Uterus (tissue), 4 donors: ENCODE data around the gene DDX49. TPM values are rescaled to one million over a fixed set of nuclear protein-coding genes. Genes with fewer than 3 reads are reported as not detected.

Source experiments
- DNase-seq, 2 donors: peaks; one replicate each; pipeline ENCODE4 v3.0.0-alpha.2; 2019 to 2020
- H3K27ac ChIP-seq, 2 donors: fragments of 200-600 bp; sonication (generic); 1 replicate in 1 of 2; 2 replicates in 1 of 2; pipeline ENCODE4 v1.5.1; 2016 to 2018
- H3K27me3 ChIP-seq, 2 donors: fragments of 200-600 bp; sonication (generic); one replicate each; pipeline ENCODE4 v1.5.1; 2018 to 2019; ENCODE audit warnings: control low read depth in 1 of 2
- H3K36me3 ChIP-seq, 2 donors: fragments of 200-600 bp; sonication (generic); one replicate each; pipeline ENCODE4 v1.5.1; 2019; ENCODE audit warnings: control low read depth in 1 of 2
- H3K4me1 ChIP-seq, 2 donors: fragments of 200-600 bp; sonication (generic); one replicate each; pipeline ENCODE4 v1.5.1; 2018 to 2019; ENCODE audit warnings: control low read depth in 1 of 2
- H3K4me3 ChIP-seq, 2 donors: fragments of 200-600 bp; sonication (generic); 1 replicate in 1 of 2; 2 replicates in 1 of 2; pipeline ENCODE4 v1.5.1; 2018 to 2019; ENCODE audit warnings: mild to moderate bottlenecking in 1 of 2
- H3K9me3 ChIP-seq, 2 donors: fragments of 200-600 bp; sonication (generic); one replicate each; pipeline ENCODE4 v1.5.1; 2019; ENCODE audit warnings: control low read depth in 1 of 2
- POLR2A ChIP-seq, 2 donors: fragments of 450-650 bp; IDR thresholded peaks; one replicate each; pipeline ENCODE4 v1.6.1; 2016; ENCODE audit warnings: antibody characterized with exemption in 2 of 2, mild to moderate bottlenecking in 1 of 2, moderate library complexity in 1 of 2
- intact Hi-C: fragments of 100-400 bp; cut with DNase I; formaldehyde crosslinking; loops from one replicate; pipeline ENCODE4 v1.15.1; 2023; ENCODE audit warnings: low total_unique reads
- total RNA-seq, 4 donors: library from RNA; depleted of rRNA in 3 of 4; stranded (reverse); fragments of >200 nt in 3 of 4; gene quantifications; one replicate each; pipeline versions ENCODE4 v1.1.0 to v1.2.4, GENCODE V29; 2014 to 2023
- TF ChIP-seq, protein P1 (sequence below), 4 experiments: fragments of 200-600 bp in 2 of 4; fragments of 450-650 bp in 2 of 4; sonication (generic) in 2 of 4; IDR thresholded peaks; one replicate each; pipeline ENCODE4 v1.5.1; 2016 to 2019; ENCODE audit warnings: antibody characterized with exemption in 4 of 4, mild to moderate bottlenecking in 2 of 4, moderate library complexity in 1 of 4
- donor health status: DM: yes; HTN: yes; CAD: no.

The DDX49 gene
- total RNA-seq, 4 donors from 2014 or later: 27.7 to 40.9 (median 31.4) TPM

GRCh38 chr19:18875726-18876125 is 43.8 kb upstream of the DDX49 start:
- TF ChIP-seq, protein P1, sequence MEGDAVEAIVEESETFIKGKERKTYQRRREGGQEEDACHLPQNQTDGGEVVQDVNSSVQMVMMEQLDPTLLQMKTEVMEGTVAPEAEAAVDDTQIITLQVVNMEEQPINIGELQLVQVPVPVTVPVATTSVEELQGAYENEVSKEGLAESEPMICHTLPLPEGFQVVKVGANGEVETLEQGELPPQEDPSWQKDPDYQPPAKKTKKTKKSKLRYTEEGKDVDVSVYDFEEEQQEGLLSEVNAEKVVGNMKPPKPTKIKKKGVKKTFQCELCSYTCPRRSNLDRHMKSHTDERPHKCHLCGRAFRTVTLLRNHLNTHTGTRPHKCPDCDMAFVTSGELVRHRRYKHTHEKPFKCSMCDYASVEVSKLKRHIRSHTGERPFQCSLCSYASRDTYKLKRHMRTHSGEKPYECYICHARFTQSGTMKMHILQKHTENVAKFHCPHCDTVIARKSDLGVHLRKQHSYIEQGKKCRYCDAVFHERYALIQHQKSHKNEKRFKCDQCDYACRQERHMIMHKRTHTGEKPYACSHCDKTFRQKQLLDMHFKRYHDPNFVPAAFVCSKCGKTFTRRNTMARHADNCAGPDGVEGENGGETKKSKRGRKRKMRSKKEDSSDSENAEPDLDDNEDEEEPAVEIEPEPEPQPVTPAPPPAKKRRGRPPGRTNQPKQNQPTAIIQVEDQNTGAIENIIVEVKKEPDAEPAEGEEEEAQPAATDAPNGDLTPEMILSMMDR (IDR thresholded peaks at IDR 0.05): no peak
- TF ChIP-seq POLR2A (IDR thresholded peaks at IDR 0.05): no peak
- no peaks in the 10 kb centered on the region for H3K27me3 ChIP-seq
- intact Hi-C loops: no loop called here
- no peaks in the 10 kb centered on the region for H3K4me1 ChIP-seq
- H3K27ac ChIP-seq: no peak overlapping the region
- no peak for DNase-seq
- no peaks in the 10 kb centered on the region for H3K9me3 ChIP-seq
- no peaks in the 10 kb centered on the region for H3K36me3 ChIP-seq
- H3K4me3 ChIP-seq: no peak overlapping the region

DNA sequence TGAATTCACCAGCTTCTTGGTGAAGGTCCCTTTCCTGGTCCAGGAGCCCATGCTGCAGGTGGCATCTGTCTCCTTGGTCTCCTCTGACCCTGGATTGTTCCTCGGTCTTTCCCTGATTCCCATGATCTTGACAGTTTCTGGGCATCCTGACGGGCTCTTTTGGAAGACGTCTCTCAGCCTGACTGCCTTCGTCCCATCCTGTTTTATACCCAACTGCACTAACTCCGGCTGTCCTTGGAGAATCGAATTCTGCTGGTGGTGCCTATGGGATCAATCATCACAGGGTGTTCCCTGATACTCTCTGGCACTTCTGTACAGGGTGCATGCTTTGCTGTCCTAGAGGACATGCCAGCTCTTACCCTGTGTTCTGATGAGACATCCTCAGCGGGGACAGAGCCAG is 42.6 kb upstream of the DDX49 start:
- intact Hi-C loops: no loop called here
- no peak overlapping the region for H3K27ac ChIP-seq
- DNase-seq: no peak
- H3K9me3 ChIP-seq: no peaks in the 10 kb centered on the region
- no peaks in the 10 kb centered on the region for H3K4me1 ChIP-seq
- H3K4me3 ChIP-seq: no peak overlapping the region
- no peaks in the 10 kb centered on the region for H3K36me3 ChIP-seq
- no peaks in the 10 kb centered on the region for H3K27me3 ChIP-seq
- no peak for TF ChIP-seq POLR2A (IDR thresholded peaks at IDR 0.05)
- TF ChIP-seq, protein P1 (IDR thresholded peaks at IDR 0.05): no peak

DNA sequence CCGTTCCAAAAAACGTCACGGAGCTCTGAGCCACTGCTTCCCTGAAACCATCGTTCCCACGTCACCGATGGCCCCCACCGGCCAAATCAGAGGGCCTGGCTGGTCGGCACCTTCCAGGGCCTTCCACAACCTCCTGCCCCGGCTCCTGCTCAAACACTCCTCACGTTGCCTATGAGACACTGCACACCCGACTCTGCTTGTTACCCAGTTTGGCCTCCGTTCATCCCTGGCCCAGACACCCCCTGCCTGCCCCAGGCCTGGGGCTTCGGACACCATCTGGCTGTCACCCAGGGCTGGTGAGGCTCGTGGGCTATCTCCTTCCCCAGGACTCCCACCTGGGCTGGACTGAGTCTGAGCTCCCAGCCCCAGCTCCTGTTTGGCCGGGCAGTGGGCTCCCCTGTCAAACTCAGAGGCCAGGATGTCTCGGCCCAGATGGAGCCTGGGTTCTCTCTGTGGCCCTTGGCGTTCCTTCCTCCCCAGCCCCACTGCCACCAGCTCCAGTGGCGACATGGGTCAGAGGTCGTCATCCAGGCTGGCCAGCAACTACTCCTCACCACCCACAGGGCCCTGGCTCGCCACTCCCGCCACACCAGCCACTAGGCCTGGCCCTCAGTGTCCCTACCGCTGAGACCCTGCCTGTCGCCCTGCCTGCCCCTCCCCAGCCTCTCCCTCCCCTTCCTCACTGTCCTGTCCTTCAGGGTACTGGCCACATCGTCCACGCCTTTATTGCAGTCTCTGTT is 41.3 kb upstream of the DDX49 start:
- DNase-seq: no peak
- Histone ChIP-seq H3K27ac (no peak overlapping the region), H3K4me1 (no peaks in the 10 kb centered on the region), H3K36me3 (no peaks in the 10 kb centered on the region), H3K27me3 (no peaks in the 10 kb centered on the region), H3K4me3 (no peak overlapping the region), H3K9me3 (no peaks in the 10 kb centered on the region)
- TF ChIP-seq, protein P1 (IDR thresholded peaks at IDR 0.05): no peak
- no peak for TF ChIP-seq POLR2A (IDR thresholded peaks at IDR 0.05)
- intact Hi-C loops: no loop called here

DNA sequence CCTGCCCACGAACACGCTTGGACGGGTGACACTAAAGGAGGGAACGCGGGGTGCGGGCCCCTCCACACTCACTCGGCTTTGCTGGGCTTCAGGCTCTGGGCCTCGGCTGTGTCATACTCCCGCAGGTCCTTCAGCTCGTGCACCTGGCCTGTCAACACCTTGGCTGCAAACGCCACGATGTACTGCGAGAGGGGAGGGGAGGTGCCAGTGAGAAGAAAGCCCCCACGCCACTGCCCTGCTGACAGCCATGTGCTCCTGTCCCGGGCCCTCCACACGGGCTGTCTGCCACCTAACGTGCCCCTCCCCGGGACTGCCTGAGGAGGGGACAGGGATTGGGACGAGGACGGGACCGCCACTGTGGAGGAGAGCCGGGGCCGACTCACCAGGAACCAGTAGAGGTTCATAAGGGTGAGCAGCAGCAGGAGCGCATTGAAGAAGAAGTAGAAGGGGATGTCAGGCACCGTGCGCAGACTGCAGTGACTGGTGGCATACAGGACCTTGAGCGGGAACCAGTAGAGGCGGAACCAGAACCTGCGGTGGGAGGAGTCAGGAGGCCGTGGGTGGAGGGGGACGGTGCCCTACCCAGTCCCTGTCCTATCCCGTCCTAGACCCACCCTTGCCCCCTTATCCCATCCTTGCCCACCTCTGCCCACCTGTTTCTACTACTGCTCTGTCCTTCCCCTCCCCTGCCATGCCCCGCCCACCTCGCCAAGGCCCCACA is 40.5 kb upstream of the DDX49 start:
- Histone ChIP-seq H3K9me3 (no peaks in the 10 kb centered on the region), H3K27ac (no peak overlapping the region), H3K36me3 (no peaks in the 10 kb centered on the region), H3K4me1 (no peaks in the 10 kb centered on the region), H3K27me3 (no peaks in the 10 kb centered on the region), H3K4me3 (no peak overlapping the region)
- no peak for TF ChIP-seq POLR2A (IDR thresholded peaks at IDR 0.05)
- TF ChIP-seq, protein P1 (IDR thresholded peaks at IDR 0.05): no peak
- intact Hi-C loops: no loop called here
- no peak for DNase-seq
